H9 (cell line): ENCODE data around the gene TTC21B. TPM values are rescaled to one million over a fixed set of nuclear protein-coding genes. Genes with fewer than 3 reads are reported as not detected.

ENCODE experiments used
- DNase-seq: peaks from one replicate; pipeline ENCODE4 v3.0.0-alpha.2; 2017
- H2AFZ ChIP-seq: one replicate; pipeline ENCODE4 v1.6.1; 2013; ENCODE audit warnings: mild to moderate bottlenecking, low read length, control low read depth, moderate library complexity
- H2AK5ac ChIP-seq: 2 replicates; pipeline ENCODE4 v1.6.1; 2013; ENCODE audit warnings: low read length, control low read depth, mixed read lengths; ENCODE audit not compliant: insufficient read length
- H2BK120ac ChIP-seq: one replicate; pipeline ENCODE4 v1.6.1; 2013; ENCODE audit warnings: low read depth, mild to moderate bottlenecking, low read length, control low read depth, inconsistent platforms; ENCODE audit not compliant: poor library complexity, severe bottlenecking
- H2BK12ac ChIP-seq: 2 replicates; pipeline ENCODE4 v1.6.1; 2013; ENCODE audit warnings: low read length, control low read depth, mixed read lengths, low read depth; ENCODE audit not compliant: insufficient read length
- H2BK15ac ChIP-seq: 2 replicates; pipeline ENCODE4 v1.6.1; 2013; ENCODE audit warnings: low read depth, low read length, control low read depth
- H2BK20ac ChIP-seq: one replicate; pipeline ENCODE4 v1.6.1; 2013; ENCODE audit warnings: low read depth, mild to moderate bottlenecking, low read length, control low read depth, inconsistent platforms; ENCODE audit not compliant: poor library complexity, severe bottlenecking
- H2BK5ac ChIP-seq: 2 replicates; pipeline ENCODE4 v1.6.1; 2013; ENCODE audit warnings: low read length, control low read depth, mixed read lengths; ENCODE audit not compliant: insufficient read length
- H3K14ac ChIP-seq: 2 replicates; pipeline ENCODE4 v1.6.1; 2013; ENCODE audit warnings: low read length, control low read depth; ENCODE audit not compliant: insufficient read depth
- H3K18ac ChIP-seq: 2 replicates; pipeline ENCODE4 v1.6.1; 2013; ENCODE audit warnings: low read depth, mild to moderate bottlenecking, mixed read lengths, low read length, control low read depth; ENCODE audit not compliant: insufficient read length
- H3K23ac ChIP-seq: 2 replicates; pipeline ENCODE4 v1.6.1; 2013; ENCODE audit warnings: low read length, control low read depth, mixed read lengths, low read depth; ENCODE audit not compliant: insufficient read length
- H3K23me2 ChIP-seq: 2 replicates; pipeline ENCODE4 v1.6.1; 2013; ENCODE audit warnings: low read depth, mild to moderate bottlenecking, mixed read lengths, low read length, control low read depth; ENCODE audit not compliant: insufficient read length, poor library complexity, severe bottlenecking
- H3K27ac ChIP-seq: 2 replicates; pipeline ENCODE4 v1.5.1; 2013; ENCODE audit warnings: low read length, control low read depth, mixed read lengths, low read depth; ENCODE audit not compliant: insufficient read length
- H3K27me3 ChIP-seq: 2 replicates; pipeline ENCODE4 v1.6.1; 2013; ENCODE audit warnings: low read length, control low read depth, inconsistent platforms; ENCODE audit not compliant: insufficient read depth
- H3K4ac ChIP-seq: 2 replicates; pipeline ENCODE4 v1.6.1; 2013; ENCODE audit warnings: low read depth, mild to moderate bottlenecking, control low read depth, inconsistent platforms, low read length, moderate library complexity
- H3K4me1 ChIP-seq: 2 replicates; pipeline ENCODE4 v1.6.1; 2013; ENCODE audit warnings: low read length, control low read depth, inconsistent platforms; ENCODE audit not compliant: insufficient read depth
- H3K4me2 ChIP-seq: 2 replicates; pipeline ENCODE4 v1.6.1; 2013; ENCODE audit warnings: low read length, control low read depth, mixed read lengths; ENCODE audit not compliant: insufficient read length, insufficient read depth
- H3K56ac ChIP-seq: 2 replicates; pipeline ENCODE4 v1.6.1; 2013; ENCODE audit warnings: low read depth, mild to moderate bottlenecking, mixed read lengths, low read length, control low read depth; ENCODE audit not compliant: insufficient read length
- H3K79me1 ChIP-seq: 2 replicates; pipeline ENCODE4 v1.6.1; 2013; ENCODE audit warnings: low read depth, mild to moderate bottlenecking, moderate library complexity, low read length, control low read depth, inconsistent platforms; ENCODE audit not compliant: insufficient read depth, poor library complexity, severe bottlenecking
- H3K79me2 ChIP-seq: 2 replicates; pipeline ENCODE4 v1.6.1; 2013; ENCODE audit warnings: low read length, control low read depth, inconsistent platforms; ENCODE audit not compliant: insufficient read depth
- H3K9ac ChIP-seq: 2 replicates; pipeline ENCODE4 v1.6.1; 2013; ENCODE audit warnings: low read length, control low read depth, mixed read lengths; ENCODE audit not compliant: insufficient read length; ENCODE audit errors: extremely low read depth
- H3K9me3 ChIP-seq: one replicate; pipeline ENCODE4 v1.6.1; 2013; ENCODE audit warnings: low read depth, low read length, inconsistent platforms; ENCODE audit not compliant: control insufficient read depth
- H3T11ph ChIP-seq: one replicate; pipeline ENCODE4 v1.6.1; 2013; ENCODE audit warnings: mild to moderate bottlenecking, low read length, control low read depth, inconsistent platforms
- H4K20me1 ChIP-seq: one replicate; pipeline ENCODE4 v1.6.1; 2013; ENCODE audit not compliant: control insufficient read depth, insufficient read length, insufficient read depth
- H4K5ac ChIP-seq: 2 replicates; pipeline ENCODE4 v1.6.1; 2013; ENCODE audit warnings: low read depth, mild to moderate bottlenecking, mixed read lengths, low read length, control low read depth; ENCODE audit not compliant: insufficient read length
- H4K8ac ChIP-seq: replicated peaks from 2 replicates; pipeline ENCODE4 v1.6.1; 2013; ENCODE audit warnings: low read length, control low read depth, mixed read lengths, low read depth; ENCODE audit not compliant: insufficient read length
- H4K91ac ChIP-seq: 2 replicates; pipeline ENCODE4 v1.6.1; 2013; ENCODE audit warnings: low read depth, mild to moderate bottlenecking, moderate library complexity, mixed read lengths, low read length, control low read depth; ENCODE audit not compliant: insufficient read length
- H3K27ac Mint-ChIP-seq, 3 experiments: 2 replicates in 2 of 3; 3 replicates in 1 of 3; pipeline ENCODE4 v1.8.0; 2020 to 2021; ENCODE audit warnings: mixed read lengths in 3 of 3, mild to moderate bottlenecking in 1 of 3, moderate library complexity in 1 of 3
- H3K27me3 Mint-ChIP-seq: 2 replicates; pipeline ENCODE4 v1.8.0; 2021; ENCODE audit warnings: low read depth, mild to moderate bottlenecking, moderate library complexity, mixed read lengths
- H3K36me3 Mint-ChIP-seq, 3 experiments: 2 replicates in 2 of 3; 3 replicates in 1 of 3; pipeline ENCODE4 v1.8.0; 2020 to 2021; ENCODE audit warnings: low read depth in 3 of 3, mixed read lengths in 3 of 3; ENCODE audit not compliant: insufficient read depth in 1 of 3
- H3K4me1 Mint-ChIP-seq, 2 experiments: 2 replicates each; pipeline ENCODE4 v1.8.0; 2020; ENCODE audit warnings: mixed read lengths in 2 of 2
- H3K4me3 Mint-ChIP-seq, 2 experiments: 2 replicates in 1 of 2; 3 replicates in 1 of 2; pipeline ENCODE4 v1.8.0; 2020 to 2021; ENCODE audit warnings: mild to moderate bottlenecking in 2 of 2, mixed read lengths in 2 of 2, moderate library complexity in 1 of 2
- H3K9me3 Mint-ChIP-seq, 2 experiments: 2 replicates in 1 of 2; 3 replicates in 1 of 2; pipeline ENCODE4 v1.8.0; 2020; ENCODE audit warnings: mild to moderate bottlenecking in 2 of 2, mixed read lengths in 2 of 2, moderate library complexity in 1 of 2
- CTCF ChIP-seq: fragments of 200-600 bp; sonication (generic); conservative IDR thresholded peaks from 3 replicates; pipeline ENCODE4 v1.8.0; 2021; ENCODE audit warnings: antibody characterized with exemption, mild to moderate bottlenecking
- total RNA-seq: library from RNA; stranded (reverse); gene quantifications from 2 replicates; pipeline ENCODE4 v1.2.1, GENCODE V29; 2021

The TTC21B gene
- total RNA-seq, 1 experiment from 2014 or later: 16.6 TPM

- TF ChIP-seq CTCF: no peak
- no peak overlapping the region for H2BK5ac ChIP-seq
- no peaks in the 10 kb centered on the region for H3K23me2 ChIP-seq
- H2BK15ac ChIP-seq: no peak overlapping the region
- Mint-ChIP-seq H3K9me3 (no peaks in the 10 kb centered on the region), H3K4me3 (no peak overlapping the region), H3K36me3 (peaks cover 5 to 30% (median 25%) of the 10 kb centered on the region in 3 experiments; a peak in 5 of 7 replicates), H3K27ac (no peak overlapping the region; a peak in 2 of 7 replicates), H3K4me1 (peaks cover 6 to 8% of the 10 kb centered on the region in 2 experiments), H3K27me3 (no peaks in the 10 kb centered on the region)
- H3K4me2 ChIP-seq: no peak overlapping the region
- no peaks in the 10 kb centered on the region for H4K20me1 ChIP-seq
- no peak overlapping the region for H2AK5ac ChIP-seq
- no peak for DNase-seq
- H3K4ac ChIP-seq: no peak overlapping the region
- H3K4me1 ChIP-seq: no peaks in the 10 kb centered on the region
- H3K27me3 ChIP-seq: no peaks in the 10 kb centered on the region
- H2BK12ac ChIP-seq: no peak overlapping the region
- no peak overlapping the region for H3K18ac ChIP-seq
- no peak overlapping the region for H2AFZ ChIP-seq
- no peak overlapping the region for H2BK20ac ChIP-seq
- no peak overlapping the region for H4K8ac ChIP-seq
- no peak overlapping the region for H4K5ac ChIP-seq
- H3K27ac ChIP-seq: no peak overlapping the region
- no peak overlapping the region for H3K14ac ChIP-seq
- no peak overlapping the region for H3K23ac ChIP-seq
- H2BK120ac ChIP-seq: no peak overlapping the region
- no peak overlapping the region for H3T11ph ChIP-seq
- no peaks in the 10 kb centered on the region for H3K79me1 ChIP-seq
- no peak overlapping the region for H3K56ac ChIP-seq
- H4K91ac ChIP-seq: no peak overlapping the region
- H3K9me3 ChIP-seq: no peaks in the 10 kb centered on the region
- no peaks in the 10 kb centered on the region for H3K79me2 ChIP-seq
- no peak overlapping the region for H3K9ac ChIP-seq
These were observed 50.6 kb downstream of the TTC21B start for GRCh38 chr2:165902934-165903333.
